Measurements from ENCODE around the gene EPB41L1. TPM values are rescaled to one million over a fixed set of nuclear protein-coding genes. Genes with fewer than 3 reads are reported as not detected.
A peak's percentile ranks its signal among the peaks of the same experiment; 100 is the strongest.

EPB41L1 gene
- polyA plus RNA-seq, 3 donors = 0.05 TPM; not detected in 2

- no peak for DNase-seq
- Histone ChIP-seq H3K4me3 (replicated peaks in 1 of 3; ENCODE audit: low read depth in 2 of 3, low read length in 3 of 3) (peak overlapping the region; percentile 50 to 93 (median 87)), H3K4me1 (ENCODE audit: control insufficient read depth in 1 of 2, insufficient read depth in 2 of 2, low read length in 2 of 2) (peaks cover 13 to 20% of the 10 kb centered on the region in 2 donors), H4K20me1 (ENCODE audit: insufficient read depth, low read length) (peaks cover 25% of the 10 kb centered on the region), H2AFZ (ENCODE audit: insufficient read depth, low read depth, low read length, poor library complexity, severe bottlenecking) (peak overlapping the region; percentile 100), H3K27ac (ENCODE audit: low read depth in 1 of 2, low read length in 2 of 2) (peak overlapping the region; percentile 64 to 86), H3K36me3 (replicated peaks in 1 of 2; ENCODE audit: control insufficient read depth in 1 of 2, insufficient read depth in 2 of 2, low read length in 2 of 2) (peaks cover 24 to 30% of the 10 kb centered on the region in 2 donors), H3K4me2 (replicated peaks; ENCODE audit: extremely low read depth, low read length, poor library complexity, severe bottlenecking) (peak overlapping the region; percentile 83), H3K27me3 (ENCODE audit: control insufficient read depth in 2 of 2, insufficient read depth in 2 of 2, low read length in 2 of 2) (no peaks in the 10 kb centered on the region), H3K9me3 (replicated peaks in 1 of 2; ENCODE audit: control insufficient read depth in 1 of 2, insufficient read depth in 1 of 2, low read length in 2 of 2) (no peaks in the 10 kb centered on the region), H3K79me2 (ENCODE audit: insufficient read depth, low read length) (peaks cover 47% of the 10 kb centered on the region), H3K9ac (ENCODE audit: insufficient read depth, low read length, poor library complexity, severe bottlenecking) (peak overlapping the region; percentile 90)
- TF ChIP-seq CTCF (IDR thresholded peaks at IDR 0.05) = no peak
- H3K4me3 Mint-ChIP-seq = peak overlapping the region; percentile 91 to 99
- intact Hi-C loops (cut with micrococcal nuclease) = no loop called here
- no CpG with 5 or more reads among the region's 6 CpGs for WGBS (ENCODE audit: insufficient coverage)
- H3K27ac Mint-ChIP-seq = peak overlapping the region; percentile 88 to 96 (median 93)
- peaks cover 18 to 25% of the 10 kb centered on the region in 2 donors for H3K36me3 Mint-ChIP-seq
- H3K27me3 Mint-ChIP-seq (ENCODE audit: low read depth in 3 of 3) = peaks cover 1 to 7% (median 3%) of the 10 kb centered on the region in 3 donors
- peaks cover 21% of the 10 kb centered on the region for H3K4me1 Mint-ChIP-seq
- H3K9me3 Mint-ChIP-seq = peaks cover 0 to 1% (median 0%) of the 10 kb centered on the region in 7 donors
Measured at GRCh38 chr20:36236786-36237121, 82.2 kb downstream of the EPB41L1 start.

GRCh38 chr20:36237477-36237876, 82.9 kb downstream of the EPB41L1 start:
- H3K4me1 ChIP-seq (ENCODE audit: control insufficient read depth in 1 of 2, insufficient read depth in 2 of 2, low read length in 2 of 2) = peaks cover 13 to 20% of the 10 kb centered on the region in 2 donors

More at GRCh38 chr20:36237477-36237876, 82.9 kb downstream of the EPB41L1 start:
- Mint-ChIP-seq H3K27ac (peak overlapping the region in 6 of 7 donors; percentile 88 to 96 (median 94)), H3K4me1 (peaks cover 21% of the 10 kb centered on the region), H3K9me3 (peaks cover 0 to 1% (median 0%) of the 10 kb centered on the region in 7 donors), H3K27me3 (ENCODE audit: low read depth in 3 of 3) (peaks cover 1 to 7% (median 3%) of the 10 kb centered on the region in 3 donors), H3K36me3 (peaks cover 21 to 32% of the 10 kb centered on the region in 2 donors), H3K4me3 (peak overlapping the region; percentile 91 to 99)
- H2AFZ ChIP-seq (ENCODE audit: insufficient read depth, low read depth, low read length, poor library complexity, severe bottlenecking) = no peak overlapping the region
- H3K4me3 ChIP-seq (replicated peaks in 1 of 3; ENCODE audit: low read depth in 2 of 3, low read length in 3 of 3) = peak overlapping the region in 1 of 3 experiments; percentile 93
- TF ChIP-seq CTCF (IDR thresholded peaks at IDR 0.05) = no peak
- no peak for DNase-seq
- peak overlapping the region in 1 of 2 donors; percentile 86 for H3K27ac ChIP-seq (ENCODE audit: low read depth in 1 of 2, low read length in 2 of 2)
- H3K79me2 ChIP-seq (ENCODE audit: insufficient read depth, low read length) = peaks cover 53% of the 10 kb centered on the region
- H4K20me1 ChIP-seq (ENCODE audit: insufficient read depth, low read length) = peaks cover 32% of the 10 kb centered on the region
- no CpG with 5 or more reads among the region's 5 CpGs for WGBS (ENCODE audit: insufficient coverage)
- peak overlapping the region; percentile 83 for H3K4me2 ChIP-seq (replicated peaks; ENCODE audit: extremely low read depth, low read length, poor library complexity, severe bottlenecking)
- H3K27me3 ChIP-seq (ENCODE audit: control insufficient read depth in 2 of 2, insufficient read depth in 2 of 2, low read length in 2 of 2) = no peaks in the 10 kb centered on the region
- no peaks in the 10 kb centered on the region for H3K9me3 ChIP-seq (replicated peaks in 1 of 2; ENCODE audit: control insufficient read depth in 1 of 2, insufficient read depth in 1 of 2, low read length in 2 of 2)
- intact Hi-C loops (cut with micrococcal nuclease) = no loop called here
- peaks cover 25 to 31% of the 10 kb centered on the region in 2 donors for H3K36me3 ChIP-seq (replicated peaks in 1 of 2; ENCODE audit: control insufficient read depth in 1 of 2, insufficient read depth in 2 of 2, low read length in 2 of 2)
- H3K9ac ChIP-seq (ENCODE audit: insufficient read depth, low read length, poor library complexity, severe bottlenecking) = peak overlapping the region; percentile 90

Measured in CD14-positive monocyte (primary cell).